Body of pancreas (tissue), 4 donors: ENCODE results near the gene C3orf52. TPM values are rescaled to one million over a fixed set of nuclear protein-coding genes. Genes with fewer than 3 reads are reported as not detected.

Source experiments
- ATAC-seq: fragments of 150-250 bp; one replicate; pipeline ENCODE4 v1.9.1; 2016
- DNase-seq, 4 donors: peaks; one replicate each; pipeline ENCODE4 v3.0.0-alpha.2; 2019
- H3K27ac ChIP-seq, 4 donors: fragments of 200-600 bp; sonication (generic); 1 replicate in 3 of 4; 2 replicates in 1 of 4; pipeline versions ENCODE4 v1.5.1 to v1.6.1; 2016 to 2019; ENCODE audit warnings: mild to moderate bottlenecking in 1 of 4, mixed read lengths in 1 of 4, moderate library complexity in 1 of 4
- H3K27me3 ChIP-seq, 2 donors: fragments of 200-600 bp; sonication (generic); one replicate each; pipeline ENCODE4 v1.6.0; 2016; ENCODE audit warnings: mild to moderate bottlenecking in 1 of 2
- H3K36me3 ChIP-seq, 2 donors: fragments of 200-600 bp; sonication (generic); replicated peaks in 1 of 2; 2 replicates each; pipeline ENCODE4 v1.5.1; 2016; ENCODE audit warnings: low read depth in 2 of 2; ENCODE audit not compliant: insufficient read depth in 1 of 2
- H3K4me1 ChIP-seq: fragments of 200-600 bp; sonication (generic); one replicate; pipeline ENCODE4 v1.6.0; 2016
- H3K4me3 ChIP-seq, 2 donors: fragments of 200-600 bp; sonication (generic); 1 replicate in 1 of 2; 2 replicates in 1 of 2; pipeline ENCODE4 v1.5.1; 2016 to 2019
- H3K9me3 ChIP-seq, 3 donors: fragments of 200-600 bp; sonication (generic); 1 replicate in 2 of 3; 2 replicates in 1 of 3; pipeline ENCODE4 v1.5.1; 2016
- POLR2A ChIP-seq, 3 donors: fragments of 450-650 bp; IDR thresholded peaks; one replicate each; pipeline ENCODE4 v1.6.1; 2016; ENCODE audit warnings: antibody characterized with exemption in 3 of 3, mild to moderate bottlenecking in 2 of 3
- WGBS, 2 donors: methylation state at CpG; one replicate each; pipeline ENCODE4 v1.1.5; 2017; 5-methylcytosine and 5-hydroxymethylcytosine counted together
- intact Hi-C: fragments of 100-400 bp; cut with DNase I; formaldehyde crosslinking; loops from one replicate; pipeline ENCODE4 v1.15.1; 2023
- total RNA-seq, 2 donors: library from RNA; depleted of rRNA; stranded (reverse); fragments of >200 nt; gene quantifications; one replicate each; pipeline ENCODE4 v1.1.0, GENCODE V29; 2016
- TF ChIP-seq, protein P1 (sequence below), 7 experiments: fragments of 450-650 bp in 4 of 7; fragments of 200-600 bp in 3 of 7; sonication (generic) in 3 of 7; IDR thresholded peaks; one replicate each; pipeline ENCODE4 v1.5.1; 2016 to 2019; ENCODE audit warnings: antibody characterized with exemption in 7 of 7

Gene C3orf52
- total RNA-seq, 2 donors from 2014 or later, result 71.2 to 129 TPM

DNA sequence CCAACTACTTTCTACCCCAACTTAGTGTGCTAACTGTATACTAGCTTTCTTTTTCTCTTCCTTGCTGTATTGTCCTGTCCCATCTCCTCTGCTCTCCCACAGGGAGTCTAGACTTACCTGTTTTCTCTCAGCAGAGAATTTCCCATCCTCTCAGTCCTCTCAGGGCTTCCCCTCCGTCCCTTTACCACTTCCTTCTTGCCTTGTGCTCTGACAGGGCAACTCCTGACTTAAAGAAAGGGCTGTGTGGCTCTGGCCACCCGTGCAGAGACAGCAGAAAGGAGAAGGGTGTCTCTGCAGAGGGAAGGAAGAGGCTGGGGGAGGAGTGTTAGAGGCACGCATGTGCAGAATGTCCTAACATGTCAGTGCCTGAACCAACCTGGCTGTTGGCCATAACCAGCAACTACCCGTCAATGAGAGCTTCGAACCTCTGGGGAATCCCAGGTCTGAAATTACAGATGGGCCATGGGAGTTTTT is 46.8 kb downstream of the C3orf52 start, which contains the start of gene GCSAM:
Gene GCSAM, minus strand, starts transcription at position 274 of the 474 bp plus-strand sequence. Its CDS starts 128 bp downstream, at position 146.
- Histone ChIP-seq H3K27ac (peak within 1 kb of the TSS in 2 of 4 donors; percentile 9 to 22), H3K27me3 (no peaks in the 10 kb centered on the region)

DNA sequence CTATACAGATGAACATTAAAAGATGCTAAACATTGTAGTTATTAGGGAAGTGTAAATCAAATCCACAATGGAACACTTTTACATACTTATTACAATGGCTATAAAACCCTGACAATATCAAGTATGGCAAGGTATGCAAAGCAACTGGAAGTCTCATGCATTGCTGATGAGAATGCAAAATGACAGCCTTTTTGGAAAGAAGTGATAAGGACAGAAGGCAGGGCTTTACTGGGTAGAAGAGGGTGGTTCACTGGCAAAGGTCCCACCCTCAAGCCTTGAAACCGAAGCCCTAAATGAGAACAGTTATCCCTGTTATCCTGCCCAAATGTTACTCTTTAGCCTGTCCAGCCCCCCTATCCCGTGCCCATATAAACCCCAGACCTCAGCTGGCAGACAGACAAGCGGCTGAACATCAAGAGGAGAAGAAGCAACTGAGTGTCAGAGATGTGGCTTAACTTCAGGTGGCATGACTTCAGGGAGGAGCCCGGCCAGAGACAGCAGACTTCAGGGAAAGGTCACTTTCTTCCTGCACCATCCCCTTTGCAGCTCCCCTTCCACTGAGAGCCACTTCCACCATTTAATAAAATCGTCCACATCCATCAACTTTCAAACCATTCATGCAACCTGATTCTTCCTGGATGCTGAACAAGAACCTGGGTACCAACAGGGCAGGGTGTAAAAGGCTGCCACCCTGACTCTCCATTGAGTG is 47.6 kb downstream of the C3orf52 start:
- H3K4me1 ChIP-seq, result peaks cover 21% of the 10 kb centered on the region
- intact Hi-C loops, result no loop called here
- H3K27me3 ChIP-seq, result no peaks in the 10 kb centered on the region
- 83 to 93% methylated on average over 5 of the region's 5 CpGs for WGBS, 2 donors
- TF ChIP-seq POLR2A (IDR thresholded peaks at IDR 0.05), result no peak
- TF ChIP-seq, protein P1, sequence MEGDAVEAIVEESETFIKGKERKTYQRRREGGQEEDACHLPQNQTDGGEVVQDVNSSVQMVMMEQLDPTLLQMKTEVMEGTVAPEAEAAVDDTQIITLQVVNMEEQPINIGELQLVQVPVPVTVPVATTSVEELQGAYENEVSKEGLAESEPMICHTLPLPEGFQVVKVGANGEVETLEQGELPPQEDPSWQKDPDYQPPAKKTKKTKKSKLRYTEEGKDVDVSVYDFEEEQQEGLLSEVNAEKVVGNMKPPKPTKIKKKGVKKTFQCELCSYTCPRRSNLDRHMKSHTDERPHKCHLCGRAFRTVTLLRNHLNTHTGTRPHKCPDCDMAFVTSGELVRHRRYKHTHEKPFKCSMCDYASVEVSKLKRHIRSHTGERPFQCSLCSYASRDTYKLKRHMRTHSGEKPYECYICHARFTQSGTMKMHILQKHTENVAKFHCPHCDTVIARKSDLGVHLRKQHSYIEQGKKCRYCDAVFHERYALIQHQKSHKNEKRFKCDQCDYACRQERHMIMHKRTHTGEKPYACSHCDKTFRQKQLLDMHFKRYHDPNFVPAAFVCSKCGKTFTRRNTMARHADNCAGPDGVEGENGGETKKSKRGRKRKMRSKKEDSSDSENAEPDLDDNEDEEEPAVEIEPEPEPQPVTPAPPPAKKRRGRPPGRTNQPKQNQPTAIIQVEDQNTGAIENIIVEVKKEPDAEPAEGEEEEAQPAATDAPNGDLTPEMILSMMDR (IDR thresholded peaks at IDR 0.05), result no peak
- H3K27ac ChIP-seq, result peak overlapping the region in 3 of 4 donors; percentile 9 to 26 (median 22)
- peaks cover 0 to 3% of the 10 kb centered on the region in 2 donors for H3K36me3 ChIP-seq
- no peak overlapping the region for H3K4me3 ChIP-seq
- DNase-seq (no peak), ATAC-seq (no peak)
- H3K9me3 ChIP-seq, result no peaks in the 10 kb centered on the region

More for the DNA sequence above, 46.8 kb downstream of the C3orf52 start, which contains the start of gene GCSAM:
- Histone ChIP-seq H3K4me3 (no peak within 1 kb of the TSS), H3K9me3 (no peaks in the 10 kb centered on the region), H3K36me3 (peaks cover 0 to 4% of the 10 kb centered on the region in 2 donors), H3K4me1 (peaks cover 21% of the 10 kb centered on the region)
- no peak for ATAC-seq
- TF ChIP-seq POLR2A (IDR thresholded peaks at IDR 0.05), result no peak
- TF ChIP-seq, protein P1 (IDR thresholded peaks at IDR 0.05), result no peak
- intact Hi-C loops, result no loop called here
- 55 to 66% methylated on average over 5 of the region's 5 CpGs for WGBS, 2 donors
- DNase-seq, result peak in 3 of 4 donors; percentile 22 to 57 (median 31)

DNA sequence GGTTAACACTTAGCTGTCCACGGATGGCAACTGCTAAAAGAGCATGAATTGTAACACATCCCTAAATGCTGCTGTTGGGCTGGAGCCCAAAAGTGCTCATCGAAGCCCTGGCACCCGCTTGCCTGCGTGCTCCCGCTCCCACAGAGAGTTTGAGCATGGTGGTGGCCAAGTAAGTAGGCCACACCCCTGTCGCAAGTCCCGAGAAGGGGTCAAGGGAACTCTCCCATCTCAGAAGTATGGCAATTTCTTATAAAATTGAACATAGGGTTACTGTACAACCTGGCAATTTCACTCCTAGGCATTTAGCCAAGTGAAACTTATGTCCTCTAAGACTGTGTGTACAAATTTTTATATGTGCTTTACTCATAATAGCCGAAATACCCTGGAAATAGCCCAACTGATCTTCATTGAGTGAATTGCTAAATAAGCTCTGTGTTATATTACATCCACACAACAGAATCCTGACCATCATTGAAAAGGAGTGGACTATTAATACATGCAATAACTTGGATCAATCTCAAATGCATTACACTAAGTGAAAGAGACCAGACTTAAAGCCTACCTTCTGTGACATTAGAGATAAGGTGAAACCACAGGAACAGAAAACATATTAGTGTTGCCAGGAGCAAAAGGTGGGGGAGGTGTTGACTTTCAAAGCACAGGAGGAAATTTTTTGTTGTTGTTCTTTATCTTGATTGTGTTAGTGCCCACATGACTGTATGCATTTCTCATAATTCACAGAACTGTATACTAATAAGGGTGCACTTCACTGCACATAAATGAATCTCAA is 48.3 kb downstream of the C3orf52 start:
- 46 to 56% methylated on average over 6 to 8 of the region's 8 CpGs for WGBS, 2 donors
- Histone ChIP-seq H3K36me3 (peaks cover 0 to 3% of the 10 kb centered on the region in 2 donors), H3K9me3 (no peaks in the 10 kb centered on the region), H3K4me3 (no peak overlapping the region), H3K4me1 (peaks cover 21% of the 10 kb centered on the region), H3K27ac (peak overlapping the region; percentile 9 to 26 (median 22)), H3K27me3 (no peaks in the 10 kb centered on the region)
- peak in 2 of 4 donors; percentile 36 to 37 for DNase-seq
- TF ChIP-seq, protein P1 (IDR thresholded peaks at IDR 0.05), result no peak
- TF ChIP-seq POLR2A (IDR thresholded peaks at IDR 0.05), result no peak
- intact Hi-C loops, result no loop called here
- ATAC-seq, result peak; percentile 76

DNA sequence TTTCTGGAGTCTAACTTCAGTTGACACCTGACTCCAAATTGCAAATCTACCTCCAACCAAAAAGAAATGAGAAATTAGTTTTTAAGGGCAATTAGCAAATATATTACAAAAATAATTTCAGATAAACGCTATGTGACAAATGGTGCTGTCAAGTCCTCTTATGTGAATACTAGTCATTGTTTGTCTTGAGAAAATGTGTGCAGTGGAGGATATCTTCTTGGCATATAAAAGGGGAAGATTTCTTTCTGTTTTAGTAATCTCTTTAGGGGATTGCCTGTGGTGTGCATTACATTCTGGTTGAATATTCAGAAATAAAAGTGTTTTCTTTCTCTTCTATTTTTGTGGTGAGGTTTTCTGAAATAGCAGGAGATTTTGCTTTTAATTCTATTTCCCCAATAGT is 49.9 kb downstream of the C3orf52 start:
- no peak overlapping the region for H3K27ac ChIP-seq
- H3K4me3 ChIP-seq, result no peak overlapping the region
- intact Hi-C loops, result no loop called here
- H3K27me3 ChIP-seq, result no peaks in the 10 kb centered on the region
- TF ChIP-seq POLR2A (IDR thresholded peaks at IDR 0.05), result no peak
- TF ChIP-seq, protein P1 (IDR thresholded peaks at IDR 0.05), result no peak
- no peak for ATAC-seq
- 57 to 68% methylated on average over 1 of the region's 1 CpG for WGBS, 2 donors
- H3K9me3 ChIP-seq, result no peaks in the 10 kb centered on the region
- no peak for DNase-seq
- peaks cover 21% of the 10 kb centered on the region for H3K4me1 ChIP-seq
- H3K36me3 ChIP-seq, result no peaks in the 10 kb centered on the region
